ENCODE data around the gene CAMK2D. TPM values are rescaled to one million over a fixed set of nuclear protein-coding genes. Genes with fewer than 3 reads are reported as not detected.

CAMK2D gene
- polyA plus RNA-seq, 1 donor: 198 TPM

DNA sequence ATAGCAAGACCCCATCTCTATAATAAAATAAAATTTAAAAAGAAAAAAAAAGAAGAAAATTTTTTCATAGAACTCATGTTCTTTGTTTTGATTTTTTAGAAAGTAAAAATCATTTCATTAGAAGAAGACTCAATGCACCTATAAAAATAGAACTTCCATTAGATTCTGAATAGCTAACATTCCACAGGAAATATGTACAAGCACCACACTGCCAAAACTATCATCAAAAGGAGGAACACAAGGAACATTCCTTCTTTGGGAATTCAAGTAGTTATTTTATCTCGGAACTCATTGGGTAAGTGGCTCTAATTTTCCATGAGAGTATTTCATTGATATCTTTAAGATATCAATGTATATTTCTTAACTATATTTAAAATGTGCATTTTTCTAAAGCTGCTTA, 157.6 kb downstream of the CAMK2D start:
- no peak for DNase-seq

DNA sequence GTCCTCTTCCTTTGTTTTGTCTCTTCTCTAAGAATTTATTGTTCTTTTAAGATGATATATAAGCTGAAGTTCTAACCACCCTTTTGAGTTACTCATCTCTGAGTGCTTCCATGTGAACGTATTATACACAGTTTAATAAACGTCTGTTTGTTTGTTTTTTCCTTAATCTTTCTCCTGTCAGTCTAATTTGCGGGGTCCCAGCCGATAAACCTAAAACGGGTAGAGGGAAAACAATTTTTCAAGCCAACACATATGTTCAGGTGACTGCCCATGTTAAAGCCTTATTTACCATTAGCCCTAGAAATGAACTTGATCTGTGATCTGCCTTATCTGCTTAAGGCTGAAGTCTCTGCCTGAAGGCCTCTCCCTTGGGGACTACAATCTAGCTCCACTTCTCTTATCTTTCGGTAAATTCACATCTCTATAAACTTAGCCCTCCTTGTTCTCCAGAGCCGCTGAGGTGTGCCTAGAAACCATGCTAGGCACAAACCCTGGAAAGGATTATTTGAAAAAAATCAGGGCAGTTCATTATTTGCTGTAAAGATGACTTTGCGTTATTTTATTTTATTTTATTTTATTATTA, 158.8 kb downstream of the CAMK2D start:
- DNase-seq: no peak

DNA sequence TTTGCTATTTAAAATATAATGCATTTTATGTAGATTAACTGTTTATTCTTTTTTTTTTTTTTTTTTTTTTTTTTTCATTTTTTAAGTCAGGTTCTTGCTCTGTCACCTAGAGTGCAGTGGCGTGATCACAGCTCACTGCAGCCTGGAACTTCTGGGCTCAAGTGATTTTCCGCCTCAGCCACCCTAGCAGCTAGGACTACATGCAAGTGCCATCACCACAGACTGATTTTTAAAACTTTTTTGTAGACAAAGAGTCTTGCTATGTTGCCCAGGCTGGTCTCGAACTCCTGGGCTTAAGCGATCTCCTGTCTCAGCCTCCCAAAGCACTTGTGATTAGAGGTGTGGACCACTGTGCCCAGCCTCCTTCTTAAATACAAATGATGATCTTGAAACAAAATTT, 159.9 kb downstream of the CAMK2D start:
- DNase-seq: no peak

DNA sequence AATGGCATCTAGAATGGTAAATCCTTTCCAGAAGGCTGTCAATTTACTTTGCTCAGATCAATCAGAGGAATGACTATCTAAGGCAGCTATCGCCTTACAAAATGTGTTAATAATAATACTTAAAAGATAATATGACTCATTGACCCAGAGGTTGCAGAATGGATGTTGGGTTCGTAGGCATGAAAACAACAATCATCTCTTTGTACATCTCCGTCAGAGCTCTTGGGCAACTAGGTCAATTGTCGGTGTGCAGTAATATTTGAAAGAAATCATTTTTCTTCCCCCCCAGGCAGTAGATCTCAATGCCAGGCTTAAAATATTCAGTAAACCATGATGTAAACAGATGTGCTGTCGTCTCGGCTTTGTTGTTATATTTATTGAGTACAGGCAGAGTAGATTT, 165.1 kb downstream of the CAMK2D start:
- no peak for DNase-seq

DNA sequence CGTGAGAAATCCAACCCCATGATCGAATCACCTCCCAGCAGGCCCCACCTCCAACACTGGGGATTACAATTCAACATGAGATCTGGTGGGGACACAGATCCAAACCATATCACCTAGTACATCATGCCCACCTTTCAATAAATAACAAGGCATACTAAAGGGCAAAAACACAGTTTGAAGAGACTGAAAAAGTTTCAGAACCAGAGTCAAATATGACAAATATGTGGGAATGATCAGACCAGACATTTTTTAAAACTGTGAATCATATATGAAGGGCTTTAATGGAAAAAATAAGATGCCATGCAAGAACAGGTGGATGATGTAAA, 167.3 kb downstream of the CAMK2D start:
- no peak for DNase-seq

DNA sequence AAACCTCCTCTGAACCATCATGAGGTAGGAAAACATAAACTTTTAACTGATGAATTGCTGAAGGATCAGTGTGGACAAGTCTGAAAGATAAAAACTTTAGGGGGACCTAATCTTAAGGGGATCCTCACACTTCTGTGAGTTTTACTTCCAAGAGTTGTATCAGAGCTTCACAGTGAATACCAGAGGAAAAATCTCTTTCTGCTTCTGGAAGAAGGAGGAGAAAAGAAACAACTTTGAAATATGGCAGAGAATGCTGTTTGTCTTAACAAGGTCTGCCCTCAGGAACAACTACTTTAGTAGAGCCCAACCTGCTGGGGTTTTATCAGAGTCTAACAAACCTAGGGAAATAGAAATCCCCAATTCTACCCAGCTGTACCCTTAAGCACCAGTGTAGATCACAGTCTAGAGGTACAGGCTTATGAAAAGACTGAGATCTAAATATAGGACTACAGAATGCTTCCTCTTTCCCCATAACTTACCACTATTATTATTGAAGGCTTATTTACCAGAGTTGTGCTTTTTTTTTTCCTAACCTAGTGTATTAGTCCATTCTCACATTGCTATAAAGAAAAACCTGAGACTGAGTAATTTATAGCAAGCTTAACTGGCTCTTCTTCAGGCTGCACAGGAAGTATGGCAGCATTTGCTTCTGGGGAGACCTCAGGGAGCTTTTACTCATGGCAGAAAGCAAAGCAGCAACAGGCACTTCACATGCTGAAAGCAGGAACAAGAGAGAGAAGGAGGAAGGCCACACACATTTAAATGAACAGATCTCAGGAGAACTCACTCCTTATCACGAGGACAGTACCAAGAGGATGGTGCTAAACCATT, 167.9 kb downstream of the CAMK2D start:
- DNase-seq: no peak

DNA sequence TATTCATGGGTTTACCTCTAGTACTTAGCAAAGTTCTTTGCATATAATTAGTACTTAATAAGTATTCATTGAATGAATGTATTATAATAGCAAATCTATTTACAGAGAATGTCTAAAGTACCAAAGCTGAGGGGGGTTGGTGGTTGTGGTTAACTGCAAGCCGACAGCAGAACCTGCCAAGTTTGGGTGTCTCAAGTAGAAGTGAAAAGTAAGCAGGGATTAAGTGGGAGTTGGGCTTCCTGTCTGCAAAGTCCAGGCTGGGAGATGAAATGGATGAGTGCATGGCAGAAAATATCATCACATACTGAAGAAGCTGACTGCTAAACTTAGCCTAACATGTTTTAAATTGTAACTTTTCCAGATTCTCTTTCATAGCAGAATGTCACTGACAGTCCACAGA, 169.6 kb downstream of the CAMK2D start:
- no peak for DNase-seq

DNA sequence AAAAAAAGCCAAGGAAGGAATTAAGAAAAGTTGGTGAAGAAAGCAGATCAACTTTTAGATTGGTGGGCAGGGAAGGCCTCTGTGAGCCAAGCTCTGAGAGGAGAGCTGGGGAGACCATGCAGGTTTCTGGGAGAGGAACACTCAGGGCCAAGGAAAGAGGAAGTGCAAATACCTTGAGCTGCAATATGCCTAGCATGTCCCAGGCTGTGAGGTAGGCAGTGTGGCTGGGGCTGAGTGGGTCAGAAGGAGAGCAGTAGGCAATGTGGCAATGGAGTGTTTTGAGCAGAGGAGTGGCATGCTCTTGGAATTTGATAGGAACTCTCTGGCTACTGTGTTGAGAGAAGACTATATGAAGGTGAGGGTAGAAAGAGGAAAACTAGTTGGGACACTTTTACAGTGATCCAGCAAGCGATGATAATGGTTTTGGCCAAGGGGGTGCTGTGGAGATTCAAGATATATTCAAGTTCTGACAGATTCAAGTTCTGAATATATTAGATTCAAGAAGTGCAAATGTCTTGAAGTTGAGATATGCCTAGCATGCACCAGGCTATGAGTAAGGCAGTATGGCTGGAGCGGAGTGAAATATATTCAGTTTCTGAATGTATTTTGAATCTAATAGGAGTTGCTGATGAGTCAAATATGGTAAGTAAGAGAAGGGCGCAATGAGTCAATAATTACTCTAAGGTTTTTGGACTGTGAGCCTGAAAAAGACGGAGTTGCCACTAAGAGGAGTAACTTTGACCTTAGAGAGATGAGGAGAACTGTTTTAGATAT, 172.5 kb downstream of the CAMK2D start:
- DNase-seq: no peak

DNA sequence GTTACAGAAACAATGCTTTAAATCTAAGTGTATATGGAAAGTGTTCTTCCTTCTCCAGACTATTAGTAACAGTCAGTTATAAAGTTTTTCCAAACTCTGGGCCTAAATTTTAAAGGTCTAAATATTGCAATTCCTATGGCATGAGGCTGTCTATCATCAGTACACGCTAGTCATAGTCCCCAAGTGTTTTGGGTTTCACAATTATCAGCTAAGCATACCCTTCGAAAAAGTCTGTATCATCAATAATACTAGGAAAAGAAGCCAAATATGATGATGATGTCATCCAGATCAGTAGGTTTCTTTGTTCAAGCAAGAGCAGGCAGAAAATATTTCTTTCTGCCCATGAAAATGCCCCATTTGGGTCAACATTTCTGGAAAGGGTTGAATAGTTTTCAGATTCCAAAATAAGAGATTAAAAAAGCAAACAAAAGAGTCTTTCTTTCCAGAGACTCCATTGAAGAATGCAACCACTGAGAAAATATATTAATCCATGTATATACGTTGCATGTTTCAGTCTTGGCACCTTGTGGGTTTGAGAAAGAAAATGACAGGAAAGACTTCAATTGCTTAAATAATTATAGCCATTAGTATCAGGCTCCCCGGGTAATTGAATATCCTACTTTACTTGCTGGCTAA, 173.8 kb downstream of the CAMK2D start:
- no peak for DNase-seq

DNA sequence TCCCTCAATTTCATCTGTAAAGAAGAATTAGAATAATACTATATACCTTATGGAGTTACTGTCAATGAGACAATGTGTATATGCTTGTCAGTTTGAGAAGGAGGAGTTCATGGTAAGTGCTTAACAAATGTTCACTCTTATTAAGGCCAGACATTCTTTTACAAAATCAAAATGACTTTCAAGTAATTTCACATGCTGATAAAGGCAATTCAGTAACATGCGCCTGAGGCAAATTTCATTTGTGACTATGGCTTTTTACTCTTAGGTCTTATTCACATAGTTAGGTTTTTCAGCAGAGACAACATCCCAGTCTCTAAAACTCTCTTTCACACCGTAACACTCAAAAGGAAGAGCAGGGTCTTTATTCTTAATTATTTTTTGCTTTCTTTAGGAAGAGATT, 174.4 kb downstream of the CAMK2D start:
- no peak for DNase-seq

DNA sequence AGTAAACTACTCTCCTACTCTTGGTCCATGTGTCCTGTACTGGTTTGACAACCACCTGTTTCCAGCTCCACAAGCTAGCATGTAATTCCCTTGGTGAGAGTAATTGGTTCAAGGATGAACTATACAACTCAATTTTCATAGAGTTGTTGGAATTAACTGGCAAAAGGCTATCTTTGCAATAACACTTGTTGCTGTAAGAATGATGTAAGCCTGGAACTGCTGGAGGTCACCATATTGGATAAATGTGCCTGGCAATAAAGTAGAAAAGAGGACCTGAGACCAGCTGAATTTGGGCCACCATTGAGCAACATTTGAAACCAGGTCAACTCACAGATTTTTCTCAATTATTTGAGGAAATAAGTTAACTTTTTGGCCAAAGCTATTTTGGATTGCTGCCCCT, 175.5 kb downstream of the CAMK2D start:
- DNase-seq: no peak

DNA sequence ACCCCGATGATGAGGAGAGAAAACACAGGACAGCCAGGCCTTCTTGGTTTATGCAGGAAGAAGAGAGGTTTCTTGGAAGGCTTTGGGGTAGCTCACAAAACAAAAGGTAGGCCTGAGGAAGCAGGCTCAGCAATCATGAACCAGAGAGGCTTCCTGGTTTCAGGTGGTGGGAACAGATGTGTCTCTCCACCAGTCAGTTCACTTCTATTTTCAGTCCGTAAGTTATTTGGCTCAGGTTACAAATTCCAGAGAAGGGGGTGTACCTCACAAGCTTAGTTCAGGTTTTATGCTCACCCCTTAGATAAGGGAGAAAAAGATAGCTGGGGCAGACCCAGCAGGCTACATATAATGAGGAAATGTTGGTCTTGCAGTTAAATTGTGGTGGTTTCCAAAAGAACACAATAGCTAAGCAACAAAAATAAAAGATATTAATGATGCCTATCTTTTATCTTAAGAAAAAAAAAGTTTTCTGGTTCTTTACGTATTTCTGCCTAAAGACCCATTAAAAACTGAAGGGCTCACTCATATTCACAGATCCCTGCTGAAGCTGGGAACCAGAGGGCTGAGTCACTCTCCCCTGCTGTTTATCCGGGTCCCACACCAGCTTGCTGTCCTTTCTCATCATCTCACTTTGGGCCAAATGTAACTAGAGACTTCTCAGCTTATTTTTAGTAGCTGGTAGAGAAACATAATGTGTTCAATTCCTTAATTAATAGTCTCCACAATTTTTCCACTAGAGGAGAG, 177.0 kb downstream of the CAMK2D start:
- no peak for DNase-seq

DNA sequence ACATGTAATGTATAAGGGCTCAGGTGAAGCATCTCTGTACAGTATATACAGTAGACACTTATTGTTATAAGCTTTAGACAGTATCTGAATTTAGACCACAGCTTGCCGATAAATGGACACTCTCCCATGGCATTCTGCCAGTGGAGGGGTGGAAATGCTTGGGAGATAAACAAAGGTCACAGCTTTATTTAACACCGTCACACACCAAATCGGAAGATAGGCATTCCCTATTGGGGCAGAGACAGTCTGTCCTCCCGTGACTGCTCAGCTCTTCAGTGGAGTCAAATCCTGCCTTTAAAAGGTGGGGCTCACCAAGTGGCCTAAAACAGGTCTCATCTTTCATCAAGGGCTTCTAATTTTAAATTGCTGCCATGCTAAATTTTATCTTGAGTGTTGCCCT, 178.8 kb downstream of the CAMK2D start:
- no peak for DNase-seq

DNA sequence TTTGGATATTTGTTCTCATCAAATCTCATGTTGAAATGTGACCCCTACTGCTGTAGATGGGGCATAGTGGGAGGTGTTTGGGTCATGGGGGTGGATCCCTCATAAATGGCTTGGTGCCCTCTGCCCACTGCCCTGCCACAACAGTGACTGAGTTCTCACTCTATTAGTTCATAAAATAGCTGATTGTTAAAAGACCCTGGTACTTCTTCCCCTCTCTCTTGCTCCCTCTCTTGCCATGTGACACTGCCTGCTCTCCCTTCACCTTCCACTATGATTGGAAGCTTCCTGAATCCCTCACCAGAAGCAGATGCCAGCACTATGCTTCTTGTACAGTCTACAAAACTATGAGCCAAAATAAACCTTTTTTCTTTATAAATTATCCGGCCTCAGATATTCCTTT, 182.2 kb downstream of the CAMK2D start:
- no peak for DNase-seq

DNA sequence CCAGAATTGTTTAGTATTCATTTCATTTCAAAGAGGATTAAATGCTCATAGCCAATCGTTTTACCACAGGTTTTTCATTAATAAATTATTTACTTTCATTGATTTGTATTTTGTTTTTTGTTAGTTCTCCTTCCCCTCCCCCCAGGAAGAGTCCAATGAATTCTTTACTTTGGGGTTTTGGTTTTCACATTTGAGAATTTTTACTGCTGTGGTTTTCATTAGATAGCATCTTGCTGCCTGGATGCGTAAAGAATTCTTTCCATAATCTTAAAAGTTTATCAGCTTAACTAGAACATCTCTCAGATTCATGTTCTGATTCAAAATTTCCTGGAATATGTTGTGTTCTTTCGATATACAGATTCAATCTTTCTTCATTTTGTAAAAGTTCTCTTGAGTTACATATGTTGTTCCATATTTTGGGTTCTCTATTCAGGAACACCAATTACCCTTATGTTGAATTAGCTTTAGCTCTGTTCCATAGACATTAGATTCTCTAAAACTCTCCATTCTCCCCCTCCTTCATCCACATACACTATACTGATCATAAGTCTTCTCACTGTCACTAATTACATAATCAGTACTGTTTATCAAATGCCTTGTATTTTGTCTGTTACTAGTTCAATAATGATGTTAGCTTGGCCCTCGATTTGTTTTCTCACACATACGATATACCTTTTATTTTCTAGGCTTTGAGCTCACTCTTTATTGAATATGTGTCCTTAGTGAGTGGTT, 184.4 kb downstream of the CAMK2D start:
- no peak for DNase-seq

DNA sequence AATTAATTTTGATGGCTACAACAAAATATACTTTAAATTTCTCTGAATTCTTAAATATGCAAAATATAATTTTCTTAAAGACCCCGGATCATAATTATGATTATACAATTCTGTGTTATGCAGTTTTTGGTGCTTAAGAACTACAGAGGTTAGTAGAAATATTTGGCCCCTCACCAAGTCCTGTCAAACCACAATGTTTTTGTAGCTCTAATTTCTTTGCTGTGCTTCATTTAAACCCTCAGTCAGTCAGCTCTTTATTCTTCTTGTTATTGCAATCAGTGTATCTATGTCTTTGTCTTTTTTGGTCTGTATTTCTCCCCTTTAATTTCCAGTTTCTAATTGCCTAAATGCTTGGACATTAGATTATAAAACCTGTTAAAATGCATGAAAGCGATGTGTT, 186.1 kb downstream of the CAMK2D start:
- no peak for DNase-seq

DNA sequence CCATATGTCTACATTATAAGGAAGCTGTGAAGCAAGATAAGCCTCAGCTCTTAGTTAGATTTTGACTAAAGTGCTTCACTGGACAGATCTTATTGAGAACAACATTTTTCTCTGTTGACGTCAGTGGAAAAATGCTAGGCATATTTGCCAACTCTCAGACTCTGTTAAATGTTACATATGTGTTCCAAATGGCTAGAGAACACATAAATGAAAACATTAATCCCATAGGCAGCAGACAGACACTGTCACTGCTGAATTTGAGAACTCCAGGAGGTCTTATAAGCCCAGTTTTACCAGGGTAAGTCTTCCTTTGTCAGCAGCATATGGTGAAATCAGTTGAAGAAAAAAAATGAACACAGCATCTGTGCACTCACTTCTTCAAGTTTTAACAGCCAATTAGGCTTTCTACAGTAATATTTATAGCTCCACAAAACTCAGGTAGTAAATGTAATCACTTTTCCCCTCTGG, 186.9 kb downstream of the CAMK2D start:
- peak; percentile 67 for DNase-seq

DNA sequence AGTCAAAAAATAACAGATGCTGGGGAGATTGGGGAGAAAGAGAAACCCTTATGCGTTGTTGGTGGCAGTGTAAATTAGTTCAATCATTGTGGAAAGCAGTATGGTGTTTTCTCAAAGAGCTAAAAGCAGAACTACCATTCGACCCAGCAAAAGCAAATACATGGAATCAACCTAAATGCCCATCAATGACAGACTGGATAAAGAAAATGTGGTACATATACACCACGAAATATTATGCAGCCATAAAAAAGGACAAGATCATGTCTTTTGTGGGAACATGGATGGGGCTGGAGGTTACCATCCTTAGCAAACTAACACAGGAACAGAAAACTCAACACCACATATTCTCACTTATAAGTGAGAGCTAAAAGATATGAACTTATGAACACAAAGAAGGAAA, 188.9 kb downstream of the CAMK2D start:
- DNase-seq: no peak

DNA sequence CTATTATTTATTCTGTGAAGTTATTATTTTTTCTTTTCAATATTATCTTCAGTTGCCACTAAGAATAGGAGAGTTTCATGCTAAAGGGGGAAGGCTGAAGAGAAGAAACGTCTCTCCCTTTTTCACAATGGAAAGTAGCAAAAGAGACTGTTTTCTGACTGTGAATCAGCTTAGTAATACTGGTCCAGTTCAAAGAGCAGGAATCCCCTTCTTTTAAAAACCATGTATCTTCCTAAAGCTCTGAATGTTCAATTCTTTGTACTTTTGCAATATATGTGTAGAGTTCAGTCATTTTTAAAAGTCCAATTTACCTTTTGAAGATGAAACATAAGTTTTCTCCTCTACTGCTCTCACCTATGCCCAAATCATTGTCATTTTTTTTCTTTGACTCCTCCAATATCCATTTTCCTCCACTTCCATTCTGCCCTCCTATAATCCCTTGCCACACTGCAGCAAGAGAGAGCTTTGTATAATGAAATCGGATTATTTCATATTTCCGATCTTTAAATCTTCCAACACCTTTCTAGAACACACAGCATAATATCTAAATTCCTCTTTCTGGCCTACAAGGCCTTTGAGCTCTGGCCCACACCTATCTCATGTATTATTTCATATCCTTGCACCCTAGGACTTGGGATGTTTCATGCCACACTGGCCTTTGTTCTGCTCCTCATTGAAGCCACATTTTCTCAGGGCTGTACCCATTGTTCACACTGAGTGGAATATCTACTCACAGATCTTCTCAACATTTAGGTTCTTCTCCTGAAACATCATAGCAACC, 195.3 kb downstream of the CAMK2D start:
- no peak for DNase-seq

DNA sequence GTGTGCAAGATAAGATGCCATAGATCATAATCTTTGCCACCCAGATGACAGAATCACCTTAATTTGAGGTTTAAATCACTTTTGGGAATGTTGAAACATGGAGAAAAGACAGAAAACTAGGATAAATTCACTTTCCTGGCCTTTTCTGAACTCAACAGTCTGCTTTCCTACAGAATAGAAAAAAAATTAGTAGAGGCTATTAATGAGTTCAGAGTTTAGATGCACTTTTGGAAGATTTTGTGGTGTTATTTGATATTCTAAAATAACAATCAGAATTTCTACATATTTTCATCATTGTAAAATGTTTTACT, 195.9 kb downstream of the CAMK2D start:
- no peak for DNase-seq

DNA sequence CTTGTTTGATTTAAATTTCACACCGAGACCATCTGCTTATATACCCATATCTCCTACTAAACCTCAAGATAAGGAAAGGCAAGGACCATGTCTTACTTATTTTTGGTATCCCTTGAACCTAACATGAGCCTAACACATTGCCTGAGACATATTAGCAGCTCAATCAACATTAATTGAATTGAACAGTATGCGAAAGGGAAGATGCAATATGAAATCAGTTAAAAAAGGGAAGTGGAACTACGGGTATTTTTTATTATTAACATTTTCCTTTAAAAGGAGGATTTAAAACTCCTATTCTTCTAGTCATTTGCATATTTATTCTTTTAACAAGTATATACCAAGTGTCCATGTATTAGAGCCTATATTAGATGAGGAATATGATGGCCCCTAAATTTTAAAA, 197.0 kb downstream of the CAMK2D start:
- DNase-seq: no peak
